H1 (cell line): ENCODE data around the gene SHQ1. TPM values are rescaled to one million over a fixed set of nuclear protein-coding genes. Genes with fewer than 3 reads are reported as not detected.

ENCODE experiments used
- CTCF ChIA-PET: fragments of 300-600 bp; sonication (Branson Sonifier 250); formaldehyde crosslinking; loops from one replicate; lab custom pipeline; 2021; ENCODE audit not compliant: partially characterized antibody; lab: Charles Lee
- POLR2A ChIA-PET: fragments of 300-600 bp; sonication (Branson Sonifier 250); formaldehyde crosslinking; loops from one replicate; lab custom pipeline; 2021; ENCODE audit warnings: inconsistent platforms; ENCODE audit not compliant: partially characterized antibody; lab: Charles Lee
- DNase-seq, 2 experiments: peaks; one replicate each; pipeline versions ENCODE4 v3.0.0 to v3.0.0-alpha.2; 2010 to 2022; ENCODE audit warnings: low spot score in 2 of 2, low read depth in 1 of 2, mixed read lengths in 1 of 2
- FAIRE-seq: peaks from 2 replicates; lab custom pipeline; 2011; peaks lifted over from hg19 to GRCh38; lab: Jason Lieb, UNC
- H2AFZ ChIP-seq: 2 replicates; pipeline ENCODE4 v1.8.1; 2012; ENCODE audit warnings: low read length, inconsistent platforms
- H2AK5ac ChIP-seq: 2 replicates; pipeline ENCODE4 v1.6.1; 2013; ENCODE audit warnings: low read depth, low read length
- H2BK120ac ChIP-seq: replicated peaks from 2 replicates; pipeline ENCODE3; 2013; ENCODE audit warnings: low read depth, low read length, inconsistent platforms
- H2BK12ac ChIP-seq: 2 replicates; pipeline ENCODE4 v1.6.1; 2013; ENCODE audit warnings: low read depth, low read length
- H2BK15ac ChIP-seq: 2 replicates; pipeline ENCODE4 v1.6.1; 2013; ENCODE audit warnings: low read length
- H2BK20ac ChIP-seq: 2 replicates; pipeline ENCODE4 v1.6.1; 2013; ENCODE audit warnings: low read length
- H2BK5ac ChIP-seq: 2 replicates; pipeline ENCODE4 v1.6.1; 2013; ENCODE audit warnings: low read depth, low read length
- H3K14ac ChIP-seq: 2 replicates; pipeline ENCODE4 v1.6.1; 2013; ENCODE audit warnings: inconsistent platforms; ENCODE audit not compliant: insufficient read length
- H3K18ac ChIP-seq: 2 replicates; pipeline ENCODE4 v1.6.1; 2013; ENCODE audit warnings: low read length; ENCODE audit errors: extremely low read depth
- H3K23ac ChIP-seq: 2 replicates; pipeline ENCODE4 v1.6.1; 2013; ENCODE audit warnings: inconsistent platforms; ENCODE audit not compliant: insufficient read length
- H3K23me2 ChIP-seq: 2 replicates; pipeline ENCODE4 v1.6.1; 2013; ENCODE audit warnings: low read depth, low read length
- H3K27ac ChIP-seq: 2 replicates; pipeline ENCODE4 v1.6.1; 2011; ENCODE audit warnings: low read depth, low read length, inconsistent platforms
- H3K27me3 ChIP-seq, 4 experiments: replicated peaks in 1 of 4; 1 replicate in 1 of 4; 2 replicates in 3 of 4; pipeline versions ENCODE4 v1.6.1 to v1.8.1; 2011 to 2013; ENCODE audit warnings: low read length in 3 of 4, mild to moderate bottlenecking in 3 of 4, inconsistent platforms in 2 of 4, mixed read lengths in 2 of 4, moderate library complexity in 1 of 4; ENCODE audit not compliant: control insufficient read depth in 3 of 4, insufficient read depth in 3 of 4; ENCODE audit errors: extremely low read depth in 1 of 4
- H3K36me3 ChIP-seq, 4 experiments: 2 replicates each; pipeline versions ENCODE4 v1.6.1 to v1.8.1; 2011 to 2013; ENCODE audit warnings: mild to moderate bottlenecking in 4 of 4, low read length in 3 of 4, moderate library complexity in 2 of 4, control low read depth in 1 of 4, inconsistent platforms in 1 of 4; ENCODE audit not compliant: insufficient read depth in 4 of 4, control insufficient read depth in 2 of 4
- H3K4ac ChIP-seq: replicated peaks from 2 replicates; pipeline ENCODE3; 2013; ENCODE audit warnings: low read length, low read depth, mixed read lengths, inconsistent platforms; ENCODE audit not compliant: insufficient read length
- H3K4me1 ChIP-seq, 4 experiments: replicated peaks in 1 of 4; 1 replicate in 1 of 4; 2 replicates in 3 of 4; pipeline versions ENCODE4 v1.6.1 to v1.8.1; 2011 to 2013; ENCODE audit warnings: low read length in 3 of 4, inconsistent platforms in 2 of 4, mixed read lengths in 1 of 4; ENCODE audit not compliant: insufficient read depth in 4 of 4, control insufficient read depth in 3 of 4
- H3K4me2 ChIP-seq, 2 experiments: 2 replicates each; pipeline versions ENCODE4 v1.6.1 to v1.8.1; 2011 to 2013; ENCODE audit warnings: low read depth in 2 of 2, low read length in 2 of 2, control low read depth in 1 of 2, inconsistent platforms in 1 of 2, mild to moderate bottlenecking in 1 of 2; ENCODE audit not compliant: insufficient read depth in 1 of 2
- H3K4me3 ChIP-seq, 4 experiments: fragments of 200-600, 300-600 bp in 1 of 4; sonication (generic), shearing (Covaris generic), sonication (Bioruptor Twin) in 1 of 4; 2 replicates each; pipeline versions ENCODE4 v1.5.1 to v1.8.1; 2011 to 2016; ENCODE audit warnings: low read length in 4 of 4, low read depth in 3 of 4, control low read depth in 2 of 4, inconsistent platforms in 2 of 4, mild to moderate bottlenecking in 2 of 4, mixed read lengths in 1 of 4, moderate library complexity in 1 of 4; ENCODE audit not compliant: insufficient read depth in 2 of 4; ENCODE audit errors: extremely low read depth in 1 of 4
- H3K56ac ChIP-seq: replicated peaks from 2 replicates; pipeline ENCODE3; 2013; ENCODE audit warnings: low read depth, mild to moderate bottlenecking, mixed read lengths, low read length, inconsistent platforms; ENCODE audit not compliant: insufficient read length
- H3K79me1 ChIP-seq: 2 replicates; pipeline ENCODE4 v1.6.1; 2013; ENCODE audit warnings: low read depth, low read length, control low read depth
- H3K79me2 ChIP-seq, 2 experiments: 2 replicates each; pipeline versions ENCODE4 v1.6.1 to v1.8.1; 2012 to 2013; ENCODE audit warnings: low read length in 2 of 2, mild to moderate bottlenecking in 2 of 2, inconsistent platforms in 1 of 2; ENCODE audit not compliant: insufficient read depth in 2 of 2, control insufficient read depth in 1 of 2
- H3K9ac ChIP-seq, 4 experiments: replicated peaks in 1 of 4; 1 replicate in 1 of 4; 2 replicates in 3 of 4; pipeline versions ENCODE4 v1.6.1 to v1.8.1; 2011 to 2013; ENCODE audit warnings: low read depth in 3 of 4, low read length in 3 of 4, control low read depth in 2 of 4, mild to moderate bottlenecking in 2 of 4, moderate library complexity in 2 of 4, inconsistent platforms in 1 of 4; ENCODE audit errors: extremely low read depth in 1 of 4
- H3K9me3 ChIP-seq, 2 experiments: 2 replicates each; pipeline versions ENCODE4 v1.6.1 to v1.8.1; 2012 to 2013; ENCODE audit warnings: mild to moderate bottlenecking in 2 of 2, moderate library complexity in 2 of 2, control low read depth in 1 of 2, inconsistent platforms in 1 of 2, low read depth in 1 of 2, low read length in 1 of 2, mixed read lengths in 1 of 2; ENCODE audit not compliant: insufficient read depth in 2 of 2
- H4K20me1 ChIP-seq, 2 experiments: replicated peaks in 1 of 2; 2 replicates each; pipeline versions ENCODE3 to v1.8.1; 2011 to 2013; ENCODE audit warnings: inconsistent platforms in 2 of 2, low read length in 2 of 2, mild to moderate bottlenecking in 1 of 2; ENCODE audit not compliant: insufficient read depth in 2 of 2, control insufficient read depth in 1 of 2
- H4K5ac ChIP-seq: 2 replicates; pipeline ENCODE4 v1.6.1; 2013; ENCODE audit warnings: low read length, low read depth, mixed read lengths, inconsistent platforms; ENCODE audit not compliant: insufficient read length
- H4K8ac ChIP-seq: 2 replicates; pipeline ENCODE4 v1.8.0; 2013; ENCODE audit warnings: mild to moderate bottlenecking, moderate library complexity, low read length, inconsistent platforms; ENCODE audit not compliant: insufficient read depth; ENCODE audit errors: extremely low read depth
- H4K91ac ChIP-seq: replicated peaks from 2 replicates; pipeline ENCODE3; 2013; ENCODE audit warnings: low read length, mixed read lengths, inconsistent platforms; ENCODE audit not compliant: insufficient read length
- BRCA1 ChIP-seq: IDR thresholded peaks from 2 replicates; pipeline ENCODE4 v1.6.1; 2012; ENCODE audit warnings: low read depth, low read length, improper control_type of control experiment
- CBX8 ChIP-seq: fragments of 300-800, 300-1000 bp; sonication (generic); IDR thresholded peaks from 2 replicates; pipeline ENCODE4 v1.7.1; 2016; ENCODE audit warnings: low read depth, low read length, borderline replicate concordance
- CTBP2 ChIP-seq: IDR thresholded peaks from 2 replicates; pipeline ENCODE4 v1.7.0; 2011; ENCODE audit warnings: borderline replicate concordance, mild to moderate bottlenecking, moderate library complexity, mixed read lengths, low read length; ENCODE audit not compliant: insufficient read depth, insufficient read length
- EZH2 ChIP-seq: fragments of 200-600 bp; sonication (generic); IDR thresholded peaks from 2 replicates; pipeline ENCODE4 v1.7.1; 2012; ENCODE audit warnings: low read depth, mild to moderate bottlenecking, moderate library complexity, low read length, inconsistent platforms; ENCODE audit not compliant: severe bottlenecking
- FOSL1 ChIP-seq: IDR thresholded peaks from 2 replicates; pipeline ENCODE4 v1.6.1; 2011; ENCODE audit warnings: mild to moderate bottlenecking, low read depth, low read length, moderate library complexity; ENCODE audit not compliant: insufficient read depth
- JUN ChIP-seq: IDR thresholded peaks from 2 replicates; pipeline ENCODE4 v1.6.1; 2011; ENCODE audit warnings: low read depth, mild to moderate bottlenecking, improper control_type of control experiment, low read length
- KDM4A ChIP-seq: IDR thresholded peaks from one replicate; pipeline ENCODE4 v1.7.1; 2012; ENCODE audit warnings: low read depth, mild to moderate bottlenecking, moderate library complexity, low read length, inconsistent platforms; ENCODE audit not compliant: severe bottlenecking
- POU5F1 ChIP-seq: IDR thresholded peaks from 2 replicates; pipeline ENCODE4 v1.6.1; 2011; ENCODE audit warnings: low read depth, mild to moderate bottlenecking, low read length, moderate library complexity
- RAD21 ChIP-seq, 2 experiments: IDR thresholded peaks in 1 of 2; conservative IDR thresholded peaks in 1 of 2; 2 replicates each; pipeline ENCODE4 v1.6.1; 2011; ENCODE audit warnings: low read depth in 2 of 2, low read length in 2 of 2, improper control_type of control experiment in 1 of 2, inconsistent platforms in 1 of 2, mild to moderate bottlenecking in 1 of 2, moderate library complexity in 1 of 2
- RBBP5 ChIP-seq: IDR thresholded peaks from 2 replicates; pipeline ENCODE4 v1.7.1; 2012; ENCODE audit warnings: low read depth, mild to moderate bottlenecking, inconsistent platforms, low read length, moderate library complexity, borderline replicate concordance
- SAP30 ChIP-seq: fragments of 300-600 bp; sonication (generic); IDR thresholded peaks from 2 replicates; pipeline ENCODE4 v1.7.1; 2012; ENCODE audit warnings: low read length, moderate library complexity, mild to moderate bottlenecking, inconsistent platforms; ENCODE audit not compliant: insufficient read depth, insufficient replicate concordance
- SIRT6 ChIP-seq: IDR thresholded peaks from one replicate; pipeline ENCODE4 v1.7.1; 2012; ENCODE audit warnings: low read length, inconsistent platforms
- SIX5 ChIP-seq: IDR thresholded peaks from 2 replicates; pipeline ENCODE4 v1.6.1; 2011; ENCODE audit warnings: mild to moderate bottlenecking, low read depth, low read length
- TAF1 ChIP-seq: IDR thresholded peaks from 2 replicates; pipeline ENCODE4 v1.6.1; 2011; ENCODE audit warnings: mild to moderate bottlenecking, low read depth, low read length
- WGBS, 2 experiments: shearing (Covaris generic) in 1 of 2; methylation state at CpG; one replicate each; pipeline versions ENCODE4 v1.1.6 to v1.1.7; 2013 to 2015; ENCODE audit warnings: low lambda C conversion rate in 2 of 2, mixed read lengths in 2 of 2, inconsistent platforms in 1 of 2, low coverage in 1 of 2, missing lambda C conversion rate in 1 of 2; ENCODE audit not compliant: insufficient replicate concordance in 2 of 2, insufficient coverage in 1 of 2, insufficient read length in 1 of 2; ENCODE audit errors: extremely low coverage in 1 of 2, missing lambda C conversion rate in 1 of 2; 5-methylcytosine and 5-hydroxymethylcytosine counted together
- polyA plus RNA-seq, 7 experiments: library from polyadenylated mRNA; depleted of rRNA in 3 of 7; stranded (reverse) in 5 of 7; unstranded in 2 of 7; fragments of >200 nt in 5 of 7; fragments of 200-250 nt in 2 of 7; gene quantifications; 1 replicate in 5 of 7; 2 replicates in 1 of 7; 4 replicates in 1 of 7; pipeline versions ENCODE4 v1.2.1 to v1.2.3, GENCODE V29; 2011 to 2013; ENCODE audit warnings: missing spikeins in 2 of 7, mixed read lengths in 2 of 7
- total RNA-seq: library from RNA; stranded (reverse); fragmentation: NEBNext Ultra II Directional; extraction: Animal tissue kit (Norgen Biotek cat#: 25700); gene quantifications from 2 replicates; pipeline ENCODE4 v1.2.1, GENCODE V29; 2021

SHQ1 gene
- total and polyA plus RNA-seq, 2 of the 8 experiments (the other 6 are each of a cell fraction or from before 2014, with no cell fraction given) = 10.7 to 34.4 TPM

DNA sequence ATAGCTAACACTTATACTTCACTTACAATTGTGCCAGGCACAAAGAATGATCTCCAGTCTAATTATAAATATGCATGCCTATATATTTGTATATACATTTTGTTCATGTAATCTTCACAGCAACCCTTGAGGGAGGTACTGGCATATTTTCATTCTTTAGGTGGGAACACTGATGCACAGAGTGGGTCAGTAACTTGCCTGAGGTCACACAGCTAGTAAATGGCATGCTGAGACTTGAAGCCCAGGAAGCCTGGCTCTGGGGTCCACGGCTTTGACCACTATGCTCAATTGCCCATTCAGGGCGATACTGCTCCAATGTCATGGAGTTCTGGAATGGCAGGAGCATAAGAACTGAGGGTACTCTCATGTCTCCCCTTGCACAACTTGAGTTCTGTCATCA lies 139.8 kb downstream of the SHQ1 start:
- Histone ChIP-seq H3K18ac (no peak overlapping the region), H2AFZ (no peak overlapping the region), H4K91ac (no peak overlapping the region), H3K23ac (no peak overlapping the region), H2BK20ac (no peak overlapping the region; the same call in 1 of the 2 replicates), H3K23me2 (no peaks in the 10 kb centered on the region), H3K9me3 (no peaks in the 10 kb centered on the region), H4K5ac (no peak overlapping the region), H3K27me3 (no peaks in the 10 kb centered on the region), H2BK12ac (no peak overlapping the region), H2BK120ac (no peak overlapping the region), H2AK5ac (no peak overlapping the region), H3K4ac (no peak overlapping the region), H3K4me3 (no peak overlapping the region), H3K56ac (no peak overlapping the region), H2BK5ac (no peak overlapping the region), H2BK15ac (no peak overlapping the region), H3K14ac (no peak overlapping the region), H3K9ac (no peak overlapping the region), H4K8ac (no peak overlapping the region), H3K27ac (no peak overlapping the region), H3K4me1 (no peaks in the 10 kb centered on the region), H4K20me1 (no peaks in the 10 kb centered on the region), H3K36me3 (no peaks in the 10 kb centered on the region), H3K4me2 (no peak overlapping the region), H3K79me1 (no peaks in the 10 kb centered on the region), H3K79me2 (no peaks in the 10 kb centered on the region)
- POLR2A ChIA-PET = no interaction called here
- WGBS, 2 experiments = 96% methylated on average over 2 of the region's 2 CpGs; no CpG with 5 or more reads in 1 of the 2 experiments
- FAIRE-seq = no peak
- DNase-seq = no peak
- CTCF ChIA-PET = interaction anchor here (0.6 to 1.3 kb wide), 2 partner anchors 114 to 933 kb away, joined by 3 read pairs; no protein-coding TSS in a partner anchor
- TF ChIP-seq KDM4A = no peak
- TF ChIP-seq POU5F1 = no peak
- no peak for TF ChIP-seq BRCA1
- TF ChIP-seq RBBP5 = no peak
- TF ChIP-seq SIRT6 = no peak
- no peak for TF ChIP-seq JUN
- TF ChIP-seq CTBP2 = no peak
- TF ChIP-seq EZH2 = no peak
- no peak for TF ChIP-seq CBX8
- TF ChIP-seq SIX5 = no peak
- no peak for TF ChIP-seq SAP30
- TF ChIP-seq RAD21 (IDR thresholded peaks at IDR 0.05 in 1 of 2, conservative IDR thresholded peaks at IDR 0.05 in 1 of 2; ENCODE audit: low read depth in 2 of 2, low read length in 2 of 2) = no peak
- TF ChIP-seq TAF1 = no peak
- TF ChIP-seq FOSL1 = no peak
